ENCODE data around the gene DAND5. TPM values are rescaled to one million over a fixed set of nuclear protein-coding genes. Genes with fewer than 3 reads are reported as not detected.

DAND5 gene
- polyA plus RNA-seq, 1 of the 3 experiments (the other 2 are of a cell fraction): 1.0 TPM

DNA sequence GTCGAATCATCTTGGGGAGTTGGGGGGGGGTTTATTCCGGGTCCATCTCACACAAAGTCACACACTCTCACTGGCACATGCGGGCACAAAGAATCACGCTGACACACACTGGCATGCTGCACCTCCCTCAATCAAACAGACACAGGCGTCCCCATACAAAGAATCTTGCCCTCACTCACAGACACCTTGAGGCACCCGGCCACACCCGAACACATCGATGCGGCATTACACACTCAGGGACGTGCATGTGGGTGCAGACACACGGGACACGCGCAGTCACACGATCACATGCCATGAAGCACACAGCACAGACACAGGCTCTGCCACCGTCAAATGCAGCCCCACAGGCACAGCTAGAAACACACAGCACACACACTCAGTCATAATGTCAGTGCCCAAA is 33.7 kb downstream of the DAND5 start:
- H3K4me2 ChIP-seq: no peak overlapping the region
- TF ChIP-seq YY1 (IDR thresholded peaks at IDR 0.05; ENCODE audit: low read depth) (no peak), SMC3 (IDR thresholded peaks at IDR 0.05; ENCODE audit: low read depth, low read length) (no peak), FOXJ3 (CRISPR knock-in tag; IDR thresholded peaks at IDR 0.05) (no peak), IRF3 (IDR thresholded peaks at IDR 0.05; ENCODE audit: low read depth, low read length) (no peak), REST (IDR thresholded peaks at IDR 0.05; ENCODE audit: low read depth, low read length) (no peak), EZH2phosphoT487 (IDR thresholded peaks at IDR 0.05; ENCODE audit: borderline replicate concordance, low read depth) (no peak), TAF1 (IDR thresholded peaks at IDR 0.05; ENCODE audit: borderline replicate concordance, low read depth, low read length) (no peak), TEAD4 (IDR thresholded peaks at IDR 0.05; ENCODE audit: borderline replicate concordance, insufficient read depth) (no peak), USF2 (IDR thresholded peaks at IDR 0.05; ENCODE audit: borderline replicate concordance, low read depth, low read length) (no peak), SIN3A (IDR thresholded peaks at IDR 0.05; ENCODE audit: borderline replicate concordance, low read depth, low read length) (no peak), RFX5 (IDR thresholded peaks at IDR 0.05; ENCODE audit: low read length) (no peak), TCF12 (IDR thresholded peaks at IDR 0.05) (no peak), EP300 (IDR thresholded peaks at IDR 0.05; ENCODE audit: borderline replicate concordance in 1 of 2, low read depth in 1 of 2, low read length in 1 of 2) (no peak), RCOR1 (IDR thresholded peaks at IDR 0.05; ENCODE audit: low read length) (no peak), FOSL2 (IDR thresholded peaks at IDR 0.05; ENCODE audit: borderline replicate concordance, low read depth) (no peak), GABPA (IDR thresholded peaks at IDR 0.05; ENCODE audit: low read depth) (no peak), FOXM1 (IDR thresholded peaks at IDR 0.05; ENCODE audit: low read depth) (no peak)
- TF ChIP-seq, protein P1, sequence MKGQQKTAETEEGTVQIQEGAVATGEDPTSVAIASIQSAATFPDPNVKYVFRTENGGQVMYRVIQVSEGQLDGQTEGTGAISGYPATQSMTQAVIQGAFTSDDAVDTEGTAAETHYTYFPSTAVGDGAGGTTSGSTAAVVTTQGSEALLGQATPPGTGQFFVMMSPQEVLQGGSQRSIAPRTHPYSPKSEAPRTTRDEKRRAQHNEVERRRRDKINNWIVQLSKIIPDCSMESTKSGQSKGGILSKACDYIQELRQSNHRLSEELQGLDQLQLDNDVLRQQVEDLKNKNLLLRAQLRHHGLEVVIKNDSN (IDR thresholded peaks at IDR 0.05; ENCODE audit: borderline replicate concordance, low read depth): no peak
- TF ChIP-seq, protein P2, sequence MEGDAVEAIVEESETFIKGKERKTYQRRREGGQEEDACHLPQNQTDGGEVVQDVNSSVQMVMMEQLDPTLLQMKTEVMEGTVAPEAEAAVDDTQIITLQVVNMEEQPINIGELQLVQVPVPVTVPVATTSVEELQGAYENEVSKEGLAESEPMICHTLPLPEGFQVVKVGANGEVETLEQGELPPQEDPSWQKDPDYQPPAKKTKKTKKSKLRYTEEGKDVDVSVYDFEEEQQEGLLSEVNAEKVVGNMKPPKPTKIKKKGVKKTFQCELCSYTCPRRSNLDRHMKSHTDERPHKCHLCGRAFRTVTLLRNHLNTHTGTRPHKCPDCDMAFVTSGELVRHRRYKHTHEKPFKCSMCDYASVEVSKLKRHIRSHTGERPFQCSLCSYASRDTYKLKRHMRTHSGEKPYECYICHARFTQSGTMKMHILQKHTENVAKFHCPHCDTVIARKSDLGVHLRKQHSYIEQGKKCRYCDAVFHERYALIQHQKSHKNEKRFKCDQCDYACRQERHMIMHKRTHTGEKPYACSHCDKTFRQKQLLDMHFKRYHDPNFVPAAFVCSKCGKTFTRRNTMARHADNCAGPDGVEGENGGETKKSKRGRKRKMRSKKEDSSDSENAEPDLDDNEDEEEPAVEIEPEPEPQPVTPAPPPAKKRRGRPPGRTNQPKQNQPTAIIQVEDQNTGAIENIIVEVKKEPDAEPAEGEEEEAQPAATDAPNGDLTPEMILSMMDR (IDR thresholded peaks at IDR 0.05): no peak
- TF ChIP-seq, protein P3, sequence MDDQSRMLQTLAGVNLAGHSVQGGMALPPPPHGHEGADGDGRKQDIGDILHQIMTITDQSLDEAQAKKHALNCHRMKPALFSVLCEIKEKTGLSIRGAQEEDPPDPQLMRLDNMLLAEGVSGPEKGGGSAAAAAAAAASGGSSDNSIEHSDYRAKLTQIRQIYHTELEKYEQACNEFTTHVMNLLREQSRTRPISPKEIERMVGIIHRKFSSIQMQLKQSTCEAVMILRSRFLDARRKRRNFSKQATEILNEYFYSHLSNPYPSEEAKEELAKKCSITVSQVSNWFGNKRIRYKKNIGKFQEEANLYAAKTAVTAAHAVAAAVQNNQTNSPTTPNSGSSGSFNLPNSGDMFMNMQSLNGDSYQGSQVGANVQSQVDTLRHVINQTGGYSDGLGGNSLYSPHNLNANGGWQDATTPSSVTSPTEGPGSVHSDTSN (IDR thresholded peaks at IDR 0.05): no peak
- POLR2A ChIA-PET: no interaction called here
- no peaks in the 10 kb centered on the region for H3K27me3 ChIP-seq (ENCODE audit: insufficient read depth)
- no peak overlapping the region for H3K4me3 ChIP-seq (ENCODE audit: low read depth in 2 of 2, low read length in 1 of 2)
- H3K9ac ChIP-seq: no peak overlapping the region
- H3K4me1 ChIP-seq (ENCODE audit: control insufficient read depth in 1 of 2, insufficient read depth in 2 of 2, low read depth in 1 of 2, low read length in 1 of 2): no peaks in the 10 kb centered on the region
- peaks cover 9% of the 10 kb centered on the region; the same call in 1 of the 2 replicates for H4K20me1 ChIP-seq (ENCODE audit: insufficient read depth)
- no peaks in the 10 kb centered on the region for H3K9me2 ChIP-seq
- H3K36me3 ChIP-seq (replicated peaks in 1 of 2; ENCODE audit: control insufficient read depth in 1 of 2, insufficient read depth in 2 of 2, low read length in 1 of 2): no peaks in the 10 kb centered on the region
- no peak for DNase-seq
- no peaks in the 10 kb centered on the region for H3K9me3 ChIP-seq
- WGBS (ENCODE audit: low lambda C conversion rate): 93% methylated on average over 5 of the region's 15 CpGs
- H3F3A ChIP-seq (replicated peaks; ENCODE audit: insufficient read depth): no peaks in the 10 kb centered on the region
- no peak overlapping the region for H2AFZ ChIP-seq (ENCODE audit: low read depth)
- peaks cover 32% of the 10 kb centered on the region for H3K79me2 ChIP-seq (ENCODE audit: insufficient read depth)
- no peak overlapping the region for H3K27ac ChIP-seq (ENCODE audit: low read depth in 2 of 2, low read length in 1 of 2)
- CTCF ChIA-PET: interaction anchor here (0.9 to 4.2 kb wide), 8 partner anchors 11 to 91 kb away, joined by 3 to 23 read pairs (median 7); no protein-coding TSS in a partner anchor

Measured in SK-N-SH (cell line).